Panc1 (cell line): ENCODE measurements around the gene NDUFAF5. TPM values are rescaled to one million over a fixed set of nuclear protein-coding genes. Genes with fewer than 3 reads are reported as not detected.

Experiments used
- ATAC-seq: fragments of 200-7000 bp; cut with Tn5 transposase; 2 replicates; pipeline ENCODE4 v1.9.1; 2020; ENCODE audit warnings: mild to moderate bottlenecking, moderate library complexity
- BruUV-seq: library from RNA; stranded (reverse); fragments of 400-500 nt; replicated peaks from 2 replicates; lab custom pipeline; 2021; lab: Mats Ljungman, UMichigan
- CTCF ChIA-PET: fragments of 300-600 bp; sonication (Branson Sonifier 250); formaldehyde crosslinking; loops from one replicate; lab custom pipeline; 2022; ENCODE audit warnings: antibody characterized with exemption; lab: Charles Lee
- POLR2A ChIA-PET: fragments of 300-600 bp; sonication (Branson Sonifier 250); formaldehyde crosslinking; loops from one replicate; lab custom pipeline; 2022; ENCODE audit warnings: antibody characterized with exemption; lab: Charles Lee
- DNase-seq: peaks from one replicate; pipeline ENCODE4 v3.0.0-alpha.2; 2010; ENCODE audit warnings: low read depth, low spot score
- H3K27ac ChIP-seq: 2 replicates; pipeline ENCODE4 v1.5.1; 2011; ENCODE audit warnings: mild to moderate bottlenecking, low read length, inconsistent platforms
- H3K27me3 ChIP-seq: fragments of 200-500 bp; sonication (Bioruptor generic); 2 replicates; pipeline ENCODE4 v1.6.0; 2014; ENCODE audit warnings: low read length, inconsistent platforms; ENCODE audit not compliant: control insufficient read depth, insufficient read depth
- H3K36me3 ChIP-seq: fragments of 200-500 bp; sonication (Bioruptor generic); 2 replicates; pipeline ENCODE4 v1.5.1; 2014; ENCODE audit warnings: inconsistent platforms, mild to moderate bottlenecking, low read length, moderate library complexity; ENCODE audit not compliant: control insufficient read depth, insufficient read depth
- H3K4me1 ChIP-seq: 2 replicates; pipeline ENCODE4 v1.5.1; 2011; ENCODE audit warnings: inconsistent platforms, mild to moderate bottlenecking, low read length, moderate library complexity; ENCODE audit not compliant: control insufficient read depth, insufficient read depth
- H3K4me3 ChIP-seq, 2 experiments: 2 replicates each; pipeline ENCODE4 v1.5.1; 2011 to 2012; ENCODE audit warnings: low read depth in 2 of 2, low read length in 2 of 2, mild to moderate bottlenecking in 2 of 2, inconsistent platforms in 1 of 2, moderate library complexity in 1 of 2
- H3K9me3 ChIP-seq: fragments of 200-500 bp; sonication (Bioruptor generic); 2 replicates; pipeline ENCODE4 v1.5.1; 2014; ENCODE audit warnings: low read depth, mild to moderate bottlenecking, inconsistent platforms, low read length, moderate library complexity; ENCODE audit not compliant: control insufficient read depth, insufficient read depth
- CTCF ChIP-seq: fragments of 450-650 bp; IDR thresholded peaks from 2 replicates; pipeline ENCODE4 v1.5.1; 2017; ENCODE audit warnings: mild to moderate bottlenecking
- POLR2AphosphoS5 ChIP-seq: IDR thresholded peaks from 2 replicates; pipeline ENCODE4 v1.6.1; 2012; ENCODE audit warnings: mild to moderate bottlenecking, low read depth, low read length, moderate library complexity
- SIN3A ChIP-seq: IDR thresholded peaks from 2 replicates; pipeline ENCODE4 v1.6.1; 2012; ENCODE audit warnings: low read depth, mild to moderate bottlenecking, low read length, moderate library complexity, borderline replicate concordance; ENCODE audit not compliant: insufficient read depth
- TCF7L2 ChIP-seq: IDR thresholded peaks from 2 replicates; pipeline ENCODE4 v1.6.1; 2011; ENCODE audit warnings: mild to moderate bottlenecking, low read depth, low read length, inconsistent platforms
- in situ Hi-C: cut with HindIII; loops from 2 replicates; pipeline ENCODE4 v1.10.0; 2016; ENCODE audit warnings: low sequenced_read_pairs, low pct_unique_long_range_greater_than_20kb
- intact Hi-C: fragments of 100-400 bp; cut with micrococcal nuclease; formaldehyde crosslinking; loops from one replicate; pipeline ENCODE4 v1.10.0; 2022; ENCODE audit not compliant: unreplicated experiment
- total RNA-seq: library from RNA; stranded (reverse); gene quantifications from one replicate; pipeline ENCODE4 v1.2.1, GENCODE V29; 2021; ENCODE audit not compliant: unreplicated experiment
- TF ChIP-seq, protein P1 (sequence below), 2 experiments: IDR thresholded peaks; 2 replicates each; pipeline ENCODE4 v1.6.1; 2011 to 2012; ENCODE audit warnings: low read depth in 2 of 2, control low read depth in 1 of 2, low read length in 1 of 2, mild to moderate bottlenecking in 1 of 2, moderate library complexity in 1 of 2; ENCODE audit not compliant: insufficient read depth in 1 of 2

Gene NDUFAF5
- total RNA-seq, 1 experiment from 2014 or later = 23.0 TPM

DNA sequence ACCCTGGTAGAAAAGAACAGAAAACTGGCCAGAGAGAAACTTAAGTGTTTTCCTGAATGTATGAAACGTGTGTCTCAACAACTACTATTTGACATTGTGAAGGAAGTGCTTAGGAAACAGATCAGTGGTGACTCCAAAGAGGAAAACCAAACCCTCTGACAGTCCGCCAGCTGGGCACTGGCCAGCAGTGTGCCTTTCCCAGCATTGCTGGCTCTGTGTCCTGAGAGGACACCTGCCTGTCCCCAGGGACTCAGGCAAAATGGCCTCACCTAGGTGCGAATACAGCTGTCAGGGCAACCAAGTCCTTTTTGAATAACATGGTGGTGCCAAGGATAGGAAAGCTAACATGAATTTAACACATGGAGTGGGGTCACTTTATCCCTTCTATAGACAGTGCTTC, 72.5 kb downstream of the NDUFAF5 start:
- ATAC-seq = no peak
- TF ChIP-seq, protein P1, sequence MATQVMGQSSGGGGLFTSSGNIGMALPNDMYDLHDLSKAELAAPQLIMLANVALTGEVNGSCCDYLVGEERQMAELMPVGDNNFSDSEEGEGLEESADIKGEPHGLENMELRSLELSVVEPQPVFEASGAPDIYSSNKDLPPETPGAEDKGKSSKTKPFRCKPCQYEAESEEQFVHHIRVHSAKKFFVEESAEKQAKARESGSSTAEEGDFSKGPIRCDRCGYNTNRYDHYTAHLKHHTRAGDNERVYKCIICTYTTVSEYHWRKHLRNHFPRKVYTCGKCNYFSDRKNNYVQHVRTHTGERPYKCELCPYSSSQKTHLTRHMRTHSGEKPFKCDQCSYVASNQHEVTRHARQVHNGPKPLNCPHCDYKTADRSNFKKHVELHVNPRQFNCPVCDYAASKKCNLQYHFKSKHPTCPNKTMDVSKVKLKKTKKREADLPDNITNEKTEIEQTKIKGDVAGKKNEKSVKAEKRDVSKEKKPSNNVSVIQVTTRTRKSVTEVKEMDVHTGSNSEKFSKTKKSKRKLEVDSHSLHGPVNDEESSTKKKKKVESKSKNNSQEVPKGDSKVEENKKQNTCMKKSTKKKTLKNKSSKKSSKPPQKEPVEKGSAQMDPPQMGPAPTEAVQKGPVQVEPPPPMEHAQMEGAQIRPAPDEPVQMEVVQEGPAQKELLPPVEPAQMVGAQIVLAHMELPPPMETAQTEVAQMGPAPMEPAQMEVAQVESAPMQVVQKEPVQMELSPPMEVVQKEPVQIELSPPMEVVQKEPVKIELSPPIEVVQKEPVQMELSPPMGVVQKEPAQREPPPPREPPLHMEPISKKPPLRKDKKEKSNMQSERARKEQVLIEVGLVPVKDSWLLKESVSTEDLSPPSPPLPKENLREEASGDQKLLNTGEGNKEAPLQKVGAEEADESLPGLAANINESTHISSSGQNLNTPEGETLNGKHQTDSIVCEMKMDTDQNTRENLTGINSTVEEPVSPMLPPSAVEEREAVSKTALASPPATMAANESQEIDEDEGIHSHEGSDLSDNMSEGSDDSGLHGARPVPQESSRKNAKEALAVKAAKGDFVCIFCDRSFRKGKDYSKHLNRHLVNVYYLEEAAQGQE (IDR thresholded peaks at IDR 0.05; ENCODE audit: insufficient read depth in 1 of 2, low read depth in 2 of 2, low read length in 1 of 2) = no peak
- POLR2A ChIA-PET = no interaction called here

DNA sequence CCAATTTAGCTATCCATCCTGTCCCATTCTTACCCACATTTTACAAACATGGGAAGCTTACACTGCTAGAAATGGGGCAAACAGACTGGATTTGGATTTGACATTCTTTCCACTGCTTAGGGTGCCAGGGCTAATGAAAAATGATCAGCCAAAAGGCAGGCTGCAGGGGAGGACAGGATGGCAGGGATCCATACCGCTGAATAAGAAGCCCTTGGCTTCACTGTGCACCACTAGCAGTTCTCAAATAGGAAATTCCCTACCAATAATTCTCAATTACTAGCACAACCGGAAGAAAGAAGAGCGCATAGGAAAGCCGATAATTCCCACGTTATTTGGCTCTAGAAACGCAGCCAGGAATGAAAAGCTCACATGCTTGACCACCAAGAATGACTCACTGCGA, 73.1 kb downstream of the NDUFAF5 start:
- CTCF ChIA-PET = no interaction called here

More for the DNA sequence above, 72.5 kb downstream of the NDUFAF5 start:
- intact Hi-C loops (no loop called here), in situ Hi-C loops (no loop called here)
- no peaks in the 10 kb centered on the region for H3K4me1 ChIP-seq
- no peak for DNase-seq
- peaks cover 2% of the 10 kb centered on the region; the same call in 1 of the 2 replicates for H3K27me3 ChIP-seq
- H3K36me3 ChIP-seq = no peaks in the 10 kb centered on the region
- BruUV-seq = no TSS peak
- CTCF ChIA-PET = no interaction called here
- H3K27ac ChIP-seq = no peak overlapping the region
- H3K4me3 ChIP-seq = no peak overlapping the region
- H3K9me3 ChIP-seq = no peaks in the 10 kb centered on the region

More for the DNA sequence above, 73.1 kb downstream of the NDUFAF5 start:
- in situ Hi-C loops (no loop called here), intact Hi-C loops (no loop called here)
- TF ChIP-seq, protein P1 (IDR thresholded peaks at IDR 0.05; ENCODE audit: insufficient read depth in 1 of 2, low read depth in 2 of 2, low read length in 1 of 2) = no peak
- TF ChIP-seq SIN3A (no peak), POLR2AphosphoS5 (no peak), CTCF (no peak), TCF7L2 (no peak)
- POLR2A ChIA-PET = no interaction called here
- Histone ChIP-seq H3K4me1 (no peaks in the 10 kb centered on the region), H3K27ac (no peak overlapping the region), H3K36me3 (no peaks in the 10 kb centered on the region), H3K4me3 (no peak overlapping the region), H3K27me3 (peaks cover 2% of the 10 kb centered on the region; the same call in 1 of the 2 replicates), H3K9me3 (no peaks in the 10 kb centered on the region)
- BruUV-seq = no TSS peak
- ATAC-seq (no peak), DNase-seq (no peak)
